BLaER1 (cell line): ENCODE results near the gene INHBC.

Experiments used
- H3K27ac ChIP-seq: shearing (Covaris generic); formaldehyde crosslinking; 2 replicates; pipeline ENCODE4 v1.8.1; 2022
- H3K27me3 ChIP-seq: shearing (Covaris generic); formaldehyde crosslinking; 2 replicates; pipeline ENCODE4 v1.8.1; 2022
- H3K36me3 ChIP-seq: shearing (Covaris generic); formaldehyde crosslinking; 2 replicates; pipeline ENCODE4 v1.8.1; 2022
- H3K4me1 ChIP-seq: shearing (Covaris generic); formaldehyde crosslinking; 2 replicates; pipeline ENCODE4 v1.8.1; 2022
- H3K4me2 ChIP-seq: shearing (Covaris generic); formaldehyde crosslinking; 2 replicates; pipeline ENCODE4 v1.8.1; 2022
- H3K4me3 ChIP-seq: shearing (Covaris generic); formaldehyde crosslinking; 2 replicates; pipeline ENCODE4 v1.8.1; 2022
- H3K9ac ChIP-seq: shearing (Covaris generic); formaldehyde crosslinking; 2 replicates; pipeline ENCODE4 v1.8.1; 2022
- H3K9me3 ChIP-seq: shearing (Covaris generic); formaldehyde crosslinking; 2 replicates; pipeline ENCODE4 v1.8.1; 2022
- H4K20me1 ChIP-seq: shearing (Covaris generic); formaldehyde crosslinking; 2 replicates; pipeline ENCODE4 v1.8.1; 2022
- Cebpa-rat ChIP-seq: shearing (Covaris generic); IDR thresholded peaks from 2 replicates; pipeline ENCODE4 v1.8.1; 2022

Gene INHBC

GRCh38 chr12:57473886-57474285 lies 39.3 kb downstream of the INHBC start:
- Histone ChIP-seq H3K27me3 (peaks cover 6% of the 10 kb centered on the region; the same call in 1 of the 2 replicates), H3K4me2 (no peak overlapping the region), H3K4me3 (no peak overlapping the region), H3K9me3 (no peaks in the 10 kb centered on the region), H3K9ac (no peak overlapping the region), H3K36me3 (peaks cover 65% of the 10 kb centered on the region), H3K27ac (no peak overlapping the region), H3K4me1 (peaks cover 42% of the 10 kb centered on the region), H4K20me1 (no peaks in the 10 kb centered on the region)
- TF ChIP-seq Cebpa-rat, result no peak

- H3K4me1 ChIP-seq, result peaks cover 48% of the 10 kb centered on the region
- peaks cover 60% of the 10 kb centered on the region for H3K36me3 ChIP-seq
- H3K4me3 ChIP-seq, result no peak overlapping the region
- H3K27me3 ChIP-seq, result peaks cover 6% of the 10 kb centered on the region; the same call in 1 of the 2 replicates
- H3K9me3 ChIP-seq, result no peaks in the 10 kb centered on the region
- no peak overlapping the region for H3K27ac ChIP-seq
- H3K4me2 ChIP-seq, result 0 out of 2 replicates have a peak overlapping the region, but pooled peaks have one; percentile 99
- H4K20me1 ChIP-seq, result no peaks in the 10 kb centered on the region
- no peak overlapping the region for H3K9ac ChIP-seq
- no peak for TF ChIP-seq Cebpa-rat
Observed at GRCh38 chr12:57474430-57474829, 39.8 kb downstream of the INHBC start.

DNA sequence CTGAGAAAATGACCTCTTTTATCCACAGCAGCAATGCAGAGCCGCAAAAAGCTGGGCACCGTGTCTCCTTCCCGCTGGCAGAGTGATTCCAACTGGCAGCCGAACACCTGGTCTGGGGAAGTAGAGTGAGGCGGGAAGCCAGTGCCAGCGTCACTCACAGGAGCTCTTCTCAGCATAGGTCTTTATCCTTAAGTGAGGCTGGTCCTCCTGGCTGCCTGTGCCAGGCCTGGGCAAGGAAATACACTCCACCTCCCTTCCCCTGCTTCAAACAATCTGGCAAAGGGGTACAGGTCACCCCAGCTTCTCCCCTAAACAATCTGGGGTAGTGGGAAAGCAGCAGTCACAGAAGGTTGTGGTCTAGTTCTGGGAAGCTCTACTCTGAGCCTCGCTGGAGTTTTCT lies 40.3 kb downstream of the INHBC start:
- Histone ChIP-seq H3K4me1 (peaks cover 52% of the 10 kb centered on the region), H3K9ac (no peak overlapping the region), H3K27ac (no peak overlapping the region), H3K4me2 (0 out of 2 replicates have a peak overlapping the region, but pooled peaks have one; percentile 99), H3K9me3 (no peaks in the 10 kb centered on the region), H4K20me1 (no peaks in the 10 kb centered on the region), H3K27me3 (peaks cover 6% of the 10 kb centered on the region; the same call in 1 of the 2 replicates), H3K36me3 (peaks cover 56% of the 10 kb centered on the region), H3K4me3 (no peak overlapping the region)
- TF ChIP-seq Cebpa-rat, result no peak

DNA sequence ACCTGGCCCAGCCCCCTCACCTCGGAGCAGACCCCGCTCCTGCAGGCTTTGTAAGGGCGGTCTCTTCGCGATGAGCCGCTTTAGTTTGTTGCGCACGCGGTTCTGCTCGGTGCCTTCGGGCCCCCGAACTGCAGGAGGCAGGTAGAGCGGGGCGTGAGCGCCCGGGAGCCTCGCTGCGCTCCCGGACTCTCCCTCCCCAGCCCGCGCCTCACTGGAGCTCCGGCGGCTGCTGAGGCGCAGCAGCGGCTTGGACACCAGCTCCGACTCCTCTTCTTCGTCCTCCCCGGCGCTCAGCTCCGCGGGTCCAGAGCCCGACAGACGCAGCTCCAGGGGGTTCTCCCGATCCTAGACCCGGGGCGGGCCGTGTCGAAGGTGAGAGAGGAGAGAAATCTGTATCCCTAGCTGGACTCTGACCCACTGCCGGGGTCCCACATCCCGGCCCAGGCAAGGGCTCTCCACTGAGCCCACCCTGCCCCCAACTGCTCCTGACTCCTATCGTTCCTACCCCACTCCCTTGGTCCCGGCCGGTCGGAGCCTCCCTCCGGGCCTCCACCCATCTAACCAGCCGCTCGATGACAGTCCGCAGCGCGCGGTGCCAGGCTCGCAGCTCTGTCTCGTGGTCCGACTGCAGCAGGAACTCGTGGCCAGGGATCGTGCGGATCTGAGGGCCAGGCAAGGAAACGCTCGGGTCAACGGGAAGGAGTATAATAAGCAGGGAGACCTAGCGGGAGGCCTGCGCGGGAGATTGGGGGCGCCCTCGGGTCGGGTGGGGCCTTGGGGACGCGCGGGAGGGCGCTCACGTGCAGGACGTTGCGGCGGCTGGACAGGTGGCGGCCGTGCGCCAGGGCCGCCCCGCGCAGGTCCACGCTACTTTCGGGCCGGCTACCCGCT lies 40.9 kb downstream of the INHBC start:
- peak overlapping the region; percentile 99 for H3K4me2 ChIP-seq
- peaks cover 59% of the 10 kb centered on the region for H3K4me1 ChIP-seq
- peak overlapping the region; percentile 87 for H3K9ac ChIP-seq
- peaks cover 6% of the 10 kb centered on the region; the same call in 1 of the 2 replicates for H3K27me3 ChIP-seq
- H3K9me3 ChIP-seq, result no peaks in the 10 kb centered on the region
- no peaks in the 10 kb centered on the region for H4K20me1 ChIP-seq
- no peak for TF ChIP-seq Cebpa-rat
- H3K27ac ChIP-seq, result peak overlapping the region; percentile 88
- H3K4me3 ChIP-seq, result peak overlapping the region; percentile 66
- H3K36me3 ChIP-seq, result peaks cover 49% of the 10 kb centered on the region

DNA sequence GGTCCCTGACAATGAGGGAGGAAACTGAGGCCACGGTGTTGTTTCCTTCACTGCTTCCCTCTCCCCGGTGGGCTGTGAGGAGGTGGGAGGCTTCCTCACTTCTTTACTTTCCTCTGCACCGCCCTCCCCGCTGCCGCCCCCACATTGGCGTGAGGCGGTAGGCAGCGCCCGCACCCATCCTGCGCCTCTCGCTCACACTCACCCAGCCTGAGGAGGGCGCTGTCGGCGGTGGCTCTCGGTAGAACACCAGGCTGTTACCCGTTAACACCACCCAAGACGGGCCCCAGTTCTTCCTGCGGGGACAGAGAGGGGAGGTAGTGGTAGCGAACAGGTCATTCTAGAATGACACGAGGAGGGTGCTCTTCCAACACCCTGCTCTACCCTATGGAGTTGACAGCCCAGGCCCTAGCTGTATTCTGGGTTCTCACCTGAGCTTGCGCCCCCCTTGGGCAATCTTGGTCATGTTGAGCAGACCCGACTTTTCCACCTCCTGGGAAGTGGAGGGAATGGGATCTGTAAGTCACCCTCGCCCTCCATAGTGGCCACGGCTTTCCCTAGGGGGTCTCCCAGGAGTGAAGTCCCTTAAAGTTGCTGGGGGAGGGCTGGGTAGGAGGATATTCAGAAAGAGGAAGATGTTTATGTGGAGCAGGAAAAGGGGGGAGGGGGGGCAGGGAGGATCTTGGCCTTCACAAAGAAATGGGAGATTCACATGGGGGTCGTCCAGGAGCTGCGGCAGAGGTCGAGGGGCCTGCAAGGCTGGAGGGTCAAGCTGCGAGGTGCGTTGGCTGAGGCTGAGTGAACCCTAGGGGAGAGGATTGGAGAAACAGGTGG lies 41.8 kb downstream of the INHBC start:
- Histone ChIP-seq H3K27ac (peak overlapping the region; percentile 88), H3K4me2 (peak overlapping the region; percentile 99), H4K20me1 (no peaks in the 10 kb centered on the region), H3K4me1 (peaks cover 63% of the 10 kb centered on the region), H3K9me3 (no peaks in the 10 kb centered on the region), H3K27me3 (peaks cover 6% of the 10 kb centered on the region; the same call in 1 of the 2 replicates), H3K4me3 (peak overlapping the region; percentile 66), H3K9ac (peak overlapping the region; percentile 87), H3K36me3 (peaks cover 41% of the 10 kb centered on the region)
- no peak for TF ChIP-seq Cebpa-rat

- Histone ChIP-seq H3K4me1 (peaks cover 63% of the 10 kb centered on the region), H3K27ac (peak overlapping the region; percentile 88), H3K4me3 (peak overlapping the region; percentile 66), H3K36me3 (peaks cover 34% of the 10 kb centered on the region), H3K9me3 (no peaks in the 10 kb centered on the region), H4K20me1 (no peaks in the 10 kb centered on the region), H3K9ac (peak overlapping the region; percentile 87), H3K27me3 (peaks cover 6% of the 10 kb centered on the region; the same call in 1 of the 2 replicates), H3K4me2 (peak overlapping the region; percentile 99)
- TF ChIP-seq Cebpa-rat, result no peak
Observed at GRCh38 chr12:57476993-57477709, 42.6 kb downstream of the INHBC start.

DNA sequence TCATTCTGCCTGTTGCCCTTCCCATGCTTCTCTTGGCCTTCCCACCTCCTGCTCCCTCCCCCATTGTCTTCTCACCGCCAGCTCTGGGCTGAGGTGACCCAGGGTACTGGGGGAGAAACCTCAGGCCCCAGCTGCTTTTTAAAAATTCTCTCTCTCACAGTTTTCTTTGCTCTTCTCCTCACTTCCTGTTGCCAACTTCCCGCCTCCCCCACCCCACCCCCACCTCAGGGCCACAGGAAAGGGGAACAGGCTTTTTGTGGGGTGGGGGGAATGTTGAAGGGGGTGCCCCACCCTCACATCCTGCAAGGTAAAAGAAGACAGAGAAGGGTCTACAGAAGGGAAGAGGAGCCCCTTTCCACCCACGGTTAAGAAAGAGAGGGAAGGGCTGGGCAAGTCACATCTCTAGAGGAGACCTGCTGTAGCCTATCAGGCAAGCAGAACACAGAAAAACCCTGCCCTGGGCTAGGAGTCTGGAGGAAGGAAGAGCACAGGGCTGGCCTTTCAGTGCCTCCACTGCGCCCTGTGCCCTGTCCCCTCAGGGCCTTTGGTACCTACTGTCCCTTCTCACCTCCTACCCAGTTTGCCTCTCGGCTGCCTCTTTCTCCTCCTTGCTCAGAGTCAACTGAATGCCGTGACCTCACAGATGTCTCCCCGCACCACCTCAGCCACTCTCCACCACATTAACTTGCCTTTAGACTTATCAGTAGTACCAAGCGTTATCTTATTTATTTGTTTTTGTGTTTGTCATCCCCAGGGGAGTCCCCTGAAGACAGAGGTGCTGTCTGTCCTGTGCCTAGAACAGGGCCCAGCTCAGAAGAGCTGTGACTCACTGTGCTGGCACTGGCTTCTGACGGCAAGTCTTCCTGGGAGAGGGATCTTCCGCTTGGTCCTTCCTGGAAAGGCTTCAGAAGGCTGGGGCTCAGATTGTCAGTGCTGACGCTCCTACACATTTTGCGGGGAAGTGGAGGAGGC lies 43.4 kb downstream of the INHBC start:
- TF ChIP-seq Cebpa-rat, result no peak
- Histone ChIP-seq H3K4me1 (peaks cover 63% of the 10 kb centered on the region), H3K27ac (peak overlapping the region; percentile 88)

DNA sequence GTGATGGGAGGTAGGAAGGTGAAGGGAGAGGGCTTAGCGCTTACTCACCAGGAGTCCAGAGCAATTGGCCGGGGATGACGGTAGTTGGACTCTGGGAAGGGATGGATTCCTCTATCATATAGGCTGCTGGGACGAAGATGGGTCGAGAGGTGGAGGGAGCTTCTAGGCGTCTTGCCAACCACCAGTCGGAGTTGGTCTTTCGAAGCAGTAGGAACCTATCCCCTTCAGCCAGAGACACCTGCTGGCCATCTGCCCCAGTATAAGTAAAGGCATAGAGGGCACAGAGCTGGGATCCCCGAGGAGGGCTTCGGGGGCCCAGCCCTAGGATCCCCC lies 44.4 kb downstream of the INHBC start:
- TF ChIP-seq Cebpa-rat, result no peak
- H3K27ac ChIP-seq, result peak overlapping the region; percentile 88
- H3K9ac ChIP-seq, result no peak overlapping the region
- H3K36me3 ChIP-seq, result peaks cover 16% of the 10 kb centered on the region
- no peaks in the 10 kb centered on the region for H3K9me3 ChIP-seq
- peak overlapping the region; percentile 99 for H3K4me2 ChIP-seq
- H3K4me1 ChIP-seq, result peaks cover 63% of the 10 kb centered on the region
- no peaks in the 10 kb centered on the region for H4K20me1 ChIP-seq
- H3K27me3 ChIP-seq, result peaks cover 6% of the 10 kb centered on the region; the same call in 1 of the 2 replicates
- peak overlapping the region; percentile 28; the same call in 1 of the 2 replicates for H3K4me3 ChIP-seq

More for the DNA sequence above, 43.4 kb downstream of the INHBC start:
- no peaks in the 10 kb centered on the region for H3K9me3 ChIP-seq
- H4K20me1 ChIP-seq, result no peaks in the 10 kb centered on the region
- peak overlapping the region; percentile 99 for H3K4me2 ChIP-seq
- H3K9ac ChIP-seq, result peak overlapping the region; percentile 87
- peak overlapping the region; percentile 66 for H3K4me3 ChIP-seq
- peaks cover 25% of the 10 kb centered on the region for H3K36me3 ChIP-seq
- H3K27me3 ChIP-seq, result peaks cover 6% of the 10 kb centered on the region; the same call in 1 of the 2 replicates
